HCT116 (cell line): ENCODE measurements around the gene MAP3K7CL.

ENCODE experiments used
- CTCF ChIP-seq, 3 experiments: fragments of 200-600 bp in 1 of 3; sonication (generic) in 1 of 3; IDR thresholded peaks in 2 of 3; conservative IDR thresholded peaks in 1 of 3; 2 replicates each; pipeline ENCODE4 v1.5.1; 2012 to 2017; ENCODE audit warnings: low read depth in 2 of 3, low read length in 2 of 3, antibody characterized with exemption in 1 of 3, borderline replicate concordance in 1 of 3, control low read depth in 1 of 3, mild to moderate bottlenecking in 1 of 3, mixed read lengths in 1 of 3, mixed run types in 1 of 3, moderate library complexity in 1 of 3; ENCODE audit not compliant: insufficient read depth in 1 of 3
- POLR2AphosphoS5 ChIP-seq: IDR thresholded peaks from 2 replicates; pipeline ENCODE4 v1.6.1; 2011; ENCODE audit warnings: mild to moderate bottlenecking, low read depth, low read length, moderate library complexity
- YY1 ChIP-seq: IDR thresholded peaks from 2 replicates; pipeline ENCODE4 v1.6.1; 2011; ENCODE audit warnings: low read length, low read depth, moderate library complexity, mild to moderate bottlenecking; ENCODE audit not compliant: insufficient replicate concordance; ENCODE audit errors: extremely low read depth
- ZBTB33 ChIP-seq: IDR thresholded peaks from 2 replicates; pipeline ENCODE4 v1.6.1; 2011; ENCODE audit warnings: mild to moderate bottlenecking, low read length, moderate library complexity; ENCODE audit not compliant: insufficient replicate concordance; ENCODE audit errors: extremely low read depth
- ZNF274 ChIP-seq: fragments of 200-500 bp; sonication (Bioruptor generic); IDR thresholded peaks from 2 replicates; pipeline ENCODE4 v1.6.1; 2014; ENCODE audit warnings: mild to moderate bottlenecking, low read depth, low read length, inconsistent platforms

GRCh38 chr21:29179503-29179902 lies 49.1 kb downstream of the MAP3K7CL start:
- no peak for TF ChIP-seq YY1
- TF ChIP-seq CTCF (IDR thresholded peaks at IDR 0.05 in 2 of 3, conservative IDR thresholded peaks at IDR 0.05 in 1 of 3; ENCODE audit: borderline replicate concordance in 1 of 3, insufficient read depth in 1 of 3, low read depth in 2 of 3, low read length in 2 of 3), result no peak
- TF ChIP-seq POLR2AphosphoS5, result no peak
- TF ChIP-seq ZBTB33, result no peak
- TF ChIP-seq ZNF274, result no peak
